NCI-H2171 (cell line): ENCODE results near the gene MAGI1.
"Not testable (repeated sequence)": the region's sequence is repeated elsewhere in the genome, so short reads cannot be mapped to it uniquely, and the experiment has no call there.

Source experiments
- DNase-seq: peaks from one replicate; lab custom pipeline; 2025; lab: John Stamatoyannopoulos, UW

Gene MAGI1

GRCh38 chr3:65560901-65561300 lies 477.8 kb downstream of the MAGI1 start:
- no peak for DNase-seq

DNA sequence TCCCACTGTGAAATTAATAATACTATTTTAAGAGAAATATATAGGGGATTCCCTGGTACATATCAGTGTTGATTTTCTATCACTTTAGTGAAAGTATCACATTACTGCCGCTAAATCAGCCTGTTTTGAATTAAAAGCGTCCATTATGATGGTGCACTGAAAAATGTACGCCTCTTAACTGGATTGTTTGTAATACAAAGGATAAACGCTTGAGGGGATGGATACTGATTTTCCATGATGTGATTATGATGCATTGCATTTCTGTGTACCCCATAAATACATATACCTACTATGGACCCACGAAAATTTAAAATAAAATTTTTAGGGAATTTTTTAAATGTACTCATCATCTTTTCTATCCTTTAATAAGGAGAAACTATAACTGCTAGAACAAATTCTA lies 478.6 kb downstream of the MAGI1 start:
- DNase-seq = no peak

DNA sequence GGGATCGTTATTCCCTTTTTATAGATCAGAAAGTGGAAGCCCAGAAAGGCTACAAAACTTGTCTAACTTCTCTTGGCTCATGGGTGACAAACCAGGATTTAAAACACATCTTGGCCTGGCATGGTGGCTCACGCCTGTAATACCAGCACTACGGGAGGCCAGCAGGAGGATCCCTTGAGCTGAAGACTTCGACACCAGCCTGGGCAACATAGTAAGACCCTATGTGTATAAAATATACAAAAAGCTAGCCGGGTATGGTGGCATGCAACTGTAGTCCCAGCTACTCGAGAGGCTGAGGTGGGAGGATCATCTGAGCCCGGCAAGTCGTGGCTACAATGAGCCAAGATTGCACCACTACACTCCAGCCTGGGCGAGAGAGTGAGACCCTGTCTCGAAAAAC lies 479.1 kb downstream of the MAGI1 start:
- no peak for DNase-seq

DNA sequence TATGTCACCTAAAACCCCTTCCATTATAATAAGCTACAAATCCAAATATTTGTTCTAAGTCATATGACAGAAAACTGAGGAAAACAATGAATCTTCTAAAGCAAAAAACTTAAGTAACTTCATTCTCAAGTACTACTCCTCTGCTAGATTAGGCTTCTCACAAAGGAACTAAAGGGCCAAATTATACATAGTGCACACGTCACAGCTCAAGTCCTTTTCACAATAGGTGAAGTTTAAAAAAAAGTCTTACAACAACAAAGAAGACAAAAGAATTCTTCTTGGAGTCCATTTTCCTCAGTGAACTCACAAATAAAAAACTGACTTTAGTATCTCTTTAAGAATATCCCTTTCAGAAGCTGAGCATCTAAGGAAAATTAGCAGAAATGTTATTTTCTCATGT lies 479.9 kb downstream of the MAGI1 start:
- no peak for DNase-seq

DNA sequence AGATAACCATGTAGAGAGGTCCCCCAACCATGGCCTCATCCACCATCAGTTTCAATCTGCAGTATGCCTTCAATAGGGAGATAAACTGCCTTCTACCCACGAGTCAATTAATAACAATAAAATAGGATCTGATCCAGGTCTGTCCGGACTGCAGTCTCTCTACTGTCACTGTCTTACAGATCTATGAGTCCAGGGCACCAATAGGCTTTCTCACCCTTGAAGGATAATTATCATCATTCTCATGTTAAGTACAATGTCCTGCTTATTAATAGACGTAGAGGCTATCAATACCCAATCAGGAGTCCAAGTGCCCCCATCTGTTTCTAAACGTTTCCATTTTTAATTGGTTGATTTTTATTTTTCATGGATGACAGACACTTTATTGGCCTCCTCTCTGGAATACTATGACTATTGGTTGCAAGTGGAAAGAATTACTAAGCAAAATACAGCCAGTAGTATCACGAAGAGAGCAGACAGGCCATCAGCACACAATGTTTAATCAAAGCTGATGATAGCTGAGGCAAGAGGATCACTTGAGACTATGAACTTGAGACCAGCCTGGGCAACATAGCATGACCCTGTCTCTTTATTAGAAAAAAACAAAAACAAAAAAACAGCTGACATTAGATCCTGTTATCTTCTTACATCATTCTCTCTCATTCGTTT lies 480.7 kb downstream of the MAGI1 start:
- DNase-seq = no peak

GRCh38 chr3:65556934-65557577 lies 481.7 kb downstream of the MAGI1 start:
- no peak for DNase-seq

DNA sequence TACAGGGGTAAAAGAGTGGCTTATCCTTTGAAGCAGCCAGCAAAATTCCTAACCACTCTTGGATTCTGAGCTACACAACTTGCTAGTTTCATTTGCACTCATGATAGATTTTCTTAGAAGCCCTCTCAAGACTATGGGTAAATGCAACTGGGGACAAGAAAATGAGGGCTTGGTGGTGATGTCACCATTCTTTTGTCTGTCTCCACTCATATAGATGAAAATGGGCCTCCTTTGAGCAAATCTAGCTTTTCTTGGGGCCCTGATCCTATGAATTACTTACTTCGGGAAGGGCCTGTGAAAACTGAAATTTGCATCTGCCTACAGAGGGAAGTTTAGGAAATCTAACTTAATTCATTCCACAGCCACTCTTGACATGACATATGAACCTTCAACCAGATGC lies 486.3 kb downstream of the MAGI1 start:
- no peak for DNase-seq

- DNase-seq = no peak
Measured at GRCh38 chr3:65551945-65552344, 486.8 kb downstream of the MAGI1 start.

DNA sequence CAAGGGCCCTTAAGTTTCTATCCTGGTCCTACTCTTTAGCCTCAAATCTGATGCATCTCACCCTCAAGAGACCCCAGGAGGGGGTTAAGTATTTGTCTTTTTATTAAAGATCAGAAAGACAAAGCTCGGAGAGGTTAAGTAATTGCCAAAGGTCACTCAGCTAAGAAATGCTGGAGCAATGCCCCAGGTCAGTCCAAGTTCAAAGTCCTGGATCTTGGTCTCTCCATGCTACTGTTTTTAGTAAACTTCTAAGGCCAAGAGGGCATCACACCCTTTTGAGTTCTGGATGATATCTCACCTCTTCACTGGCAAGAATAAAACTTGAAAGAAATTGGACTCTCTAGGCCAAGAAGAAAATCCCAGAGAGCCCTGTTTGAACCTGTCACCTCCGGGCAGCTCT lies 488.6 kb downstream of the MAGI1 start:
- DNase-seq = no peak

DNA sequence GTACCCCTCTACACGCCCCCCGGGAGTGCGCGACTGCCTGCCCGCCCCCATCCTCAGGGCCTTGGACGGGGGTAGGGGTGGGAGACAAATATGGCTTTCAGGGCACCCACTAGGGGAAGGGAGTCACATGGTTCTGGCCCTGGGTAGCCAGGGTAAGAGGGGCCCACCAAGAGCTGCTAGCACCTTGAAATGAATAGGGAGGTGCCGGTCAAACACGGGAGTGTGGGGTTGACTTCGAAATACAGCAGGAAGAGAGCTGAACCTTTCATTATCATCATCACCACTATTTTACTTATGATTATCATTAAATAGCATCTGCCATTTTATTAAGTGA lies 489.1 kb downstream of the MAGI1 start:
- DNase-seq = no peak

- no peak for DNase-seq
Measured at GRCh38 chr3:65548848-65549625, 489.7 kb downstream of the MAGI1 start.

- no peak for DNase-seq
Measured at GRCh38 chr3:65545429-65545828, 493.3 kb downstream of the MAGI1 start.

GRCh38 chr3:65543391-65543790 lies 495.3 kb downstream of the MAGI1 start:
- not testable (repeated sequence) for DNase-seq

GRCh38 chr3:65540666-65541065 lies 498.1 kb downstream of the MAGI1 start:
- peak; percentile 48 for DNase-seq

GRCh38 chr3:65539616-65540015 lies 499.1 kb downstream of the MAGI1 start:
- DNase-seq = no peak

- DNase-seq = no peak
Measured at GRCh38 chr3:65538101-65538500, 500.6 kb downstream of the MAGI1 start.

GRCh38 chr3:65537109-65537508 lies 501.6 kb downstream of the MAGI1 start:
- no peak for DNase-seq

DNA sequence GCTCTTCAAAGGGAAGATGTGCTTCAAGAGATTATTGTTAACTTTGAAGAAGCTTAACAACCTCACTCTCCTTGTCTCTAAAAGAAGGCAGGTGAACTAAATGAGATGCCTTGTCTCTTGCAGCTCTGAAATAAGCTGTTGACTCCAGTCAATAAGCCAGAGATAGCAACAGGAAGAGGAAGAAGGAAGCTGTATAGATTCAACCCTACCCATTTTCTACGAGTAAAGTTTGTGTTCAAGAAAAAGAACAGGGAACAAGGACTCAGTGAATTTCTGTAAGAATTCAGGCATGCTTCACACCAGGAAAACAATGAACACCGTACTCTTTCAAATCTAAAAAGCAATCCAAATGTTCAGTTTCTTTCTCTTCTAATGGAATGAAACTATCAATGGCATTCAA lies 503.5 kb downstream of the MAGI1 start:
- DNase-seq = no peak

DNA sequence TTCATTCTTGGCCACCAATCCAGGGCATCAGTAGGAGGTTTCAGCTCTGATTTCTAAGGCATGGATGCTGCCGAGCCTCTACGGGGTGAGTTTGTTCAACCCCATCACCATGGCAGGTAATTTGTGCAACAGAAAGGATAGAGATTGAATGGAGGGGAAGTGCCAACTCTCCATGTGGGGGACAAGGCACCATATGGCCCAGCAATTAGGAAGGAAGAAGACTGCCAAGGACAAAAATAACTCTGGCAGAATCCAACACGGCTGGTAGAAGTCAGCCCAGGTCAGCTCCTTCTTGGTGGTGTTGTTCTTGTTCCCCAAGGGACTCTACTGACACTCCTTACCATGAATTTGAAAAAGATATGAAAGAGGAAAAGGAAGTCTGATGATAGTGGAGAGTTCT lies 503.9 kb downstream of the MAGI1 start:
- DNase-seq = peak; percentile 21

DNA sequence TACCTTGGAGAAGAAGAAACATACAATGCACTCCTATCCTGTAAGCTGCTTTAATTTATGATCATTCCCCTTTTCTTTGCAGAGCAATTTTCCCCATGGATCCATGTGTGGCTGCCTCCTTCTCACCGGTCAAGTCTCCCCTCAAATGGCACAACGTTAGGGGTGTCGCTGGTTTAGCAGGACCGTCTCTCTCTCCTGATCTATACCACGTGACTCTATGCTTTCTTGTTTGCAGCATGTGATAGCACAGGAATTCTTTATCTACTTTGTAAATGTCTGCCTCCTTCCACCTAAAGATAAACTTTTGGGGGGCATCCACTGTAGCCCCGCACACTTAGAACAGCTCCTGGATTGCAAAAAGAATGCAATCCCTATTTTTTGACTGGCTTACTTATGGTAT lies 506.0 kb downstream of the MAGI1 start:
- no peak for DNase-seq

DNA sequence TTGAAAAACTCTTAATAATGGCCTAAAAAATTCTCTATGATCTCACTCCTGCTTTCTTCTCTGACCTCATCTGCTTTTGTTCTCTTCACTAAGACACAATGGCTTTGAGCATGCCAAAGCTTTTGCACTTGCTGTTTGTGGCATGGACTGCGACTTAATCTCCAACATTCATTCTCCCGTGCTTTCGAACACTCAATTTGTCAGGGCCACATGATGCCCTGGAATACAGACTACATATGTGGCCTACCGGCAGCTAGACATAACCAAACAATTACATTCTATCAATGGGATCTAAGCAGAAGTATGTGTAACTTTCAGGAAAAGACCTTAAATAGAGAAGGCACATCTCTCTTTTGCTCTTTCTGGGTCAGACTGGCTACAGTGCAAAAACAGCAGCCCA lies 506.5 kb downstream of the MAGI1 start:
- no peak for DNase-seq

- no peak for DNase-seq
Measured at GRCh38 chr3:65531499-65531898, 507.2 kb downstream of the MAGI1 start.

DNA sequence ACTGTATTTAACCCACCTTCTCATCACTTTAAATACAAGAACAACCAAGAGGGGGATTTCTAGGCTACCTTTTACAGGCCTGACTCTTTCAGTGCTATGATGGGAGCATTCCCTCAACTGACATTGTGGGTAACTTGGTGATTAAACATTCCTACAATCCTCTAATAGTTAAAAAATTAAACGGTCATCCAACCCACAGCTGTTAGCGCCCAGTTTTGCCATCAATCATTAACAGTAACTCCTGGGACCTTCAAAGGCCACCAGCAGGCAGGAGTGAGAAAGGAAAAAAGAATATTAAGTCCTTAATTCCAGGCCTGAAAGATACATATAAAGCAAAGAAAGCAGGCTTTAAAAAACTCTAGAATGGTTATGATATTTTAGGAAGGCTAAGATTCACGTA lies 512.1 kb downstream of the MAGI1 start:
- DNase-seq = no peak
